ENCODE measurements around the gene CREBZF. TPM values are rescaled to one million over a fixed set of nuclear protein-coding genes. Genes with fewer than 3 reads are reported as not detected.

Gene CREBZF
- total and polyA plus RNA-seq, 9 of the 15 experiments (the other 6 are each of a cell fraction or from before 2014, with no cell fraction given), result 7.2 to 70.2 (median 40.5) TPM

GRCh38 chr11:85663753-85664614, 945 bp downstream of the CREBZF start (continued):
- TF ChIP-seq TFAP4 (CRISPR knock-in tag; IDR thresholded peaks at IDR 0.05; ENCODE audit: borderline replicate concordance) (peak; percentile 53; the same call in 1 of the 2 replicates), GABPB2 (CRISPR knock-in tag; conservative IDR thresholded peaks at IDR 0.05) (no peak), CTCF (IDR thresholded peaks at IDR 0.05 in 2 of 3, conservative IDR thresholded peaks at IDR 0.05 in 1 of 3; ENCODE audit: insufficient read depth in 2 of 3, low read depth in 1 of 3, low read length in 3 of 3) (peak; percentile 71 to 84 (median 79)), SMARCC2 (IDR thresholded peaks at IDR 0.05; ENCODE audit: low read depth) (0 out of 2 replicates have a peak, but pooled peaks have one; percentile 24), HDAC1 (IDR thresholded peaks at IDR 0.05) (0 out of 4 replicates have a peak, but pooled peaks of 1 of the 2 experiments have one; percentile 12), SMC3 (conservative IDR thresholded peaks at IDR 0.05; ENCODE audit: insufficient read depth, low read depth, low read length) (no peak), GATAD2A (IDR thresholded peaks at IDR 0.05) (no peak), DNMT1 (IDR thresholded peaks at IDR 0.05) (no peak), KAT7 (CRISPR knock-in tag; IDR thresholded peaks at IDR 0.05; ENCODE audit: borderline replicate concordance) (peak; percentile 44; the same call in 1 of the 2 replicates), ZKSCAN1 (IDR thresholded peaks at IDR 0.05; ENCODE audit: low read depth, low read length) (0 out of 2 replicates have a peak, but pooled peaks have one; percentile 43), ETV1 (tag; conservative IDR thresholded peaks at IDR 0.05; ENCODE audit: low read depth) (peak; percentile 81), POLR3A (IDR thresholded peaks at IDR 0.05; ENCODE audit: borderline replicate concordance, extremely low read depth, insufficient read depth, insufficient read length) (no peak), JUN (IDR thresholded peaks at IDR 0.05; ENCODE audit: borderline replicate concordance, low read depth, low read length) (no peak), JUN (CRISPR knock-in tag; IDR thresholded peaks at IDR 0.05; ENCODE audit: borderline replicate concordance) (no peak), MYBL2 (IDR thresholded peaks at IDR 0.05; ENCODE audit: low read depth) (no peak), MYBL2 (CRISPR knock-in tag; IDR thresholded peaks at IDR 0.05; ENCODE audit: borderline replicate concordance) (no peak), CC2D1A (IDR thresholded peaks at IDR 0.05) (0 out of 2 replicates have a peak, but pooled peaks have one; percentile 38), CREB3 (tag; conservative IDR thresholded peaks at IDR 0.05; ENCODE audit: low read depth) (no peak), ZNF217 (CRISPR knock-in tag; IDR thresholded peaks at IDR 0.05) (no peak), USF1 (CRISPR knock-in tag; IDR thresholded peaks at IDR 0.05) (no peak), SUPT5H (IDR thresholded peaks at IDR 0.05) (no peak)
- TF ChIP-seq, protein P1, sequence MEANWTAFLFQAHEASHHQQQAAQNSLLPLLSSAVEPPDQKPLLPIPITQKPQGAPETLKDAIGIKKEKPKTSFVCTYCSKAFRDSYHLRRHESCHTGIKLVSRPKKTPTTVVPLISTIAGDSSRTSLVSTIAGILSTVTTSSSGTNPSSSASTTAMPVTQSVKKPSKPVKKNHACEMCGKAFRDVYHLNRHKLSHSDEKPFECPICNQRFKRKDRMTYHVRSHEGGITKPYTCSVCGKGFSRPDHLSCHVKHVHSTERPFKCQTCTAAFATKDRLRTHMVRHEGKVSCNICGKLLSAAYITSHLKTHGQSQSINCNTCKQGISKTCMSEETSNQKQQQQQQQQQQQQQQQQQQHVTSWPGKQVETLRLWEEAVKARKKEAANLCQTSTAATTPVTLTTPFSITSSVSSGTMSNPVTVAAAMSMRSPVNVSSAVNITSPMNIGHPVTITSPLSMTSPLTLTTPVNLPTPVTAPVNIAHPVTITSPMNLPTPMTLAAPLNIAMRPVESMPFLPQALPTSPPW (CRISPR knock-in tag; IDR thresholded peaks at IDR 0.05), result no peak

All from K562 (cell line).